Type B pancreatic cell (in vitro differentiated cells): Measurements from ENCODE around the gene TAF1D. TPM values are rescaled to one million over a fixed set of nuclear protein-coding genes. Genes with fewer than 3 reads are reported as not detected.

Experiments used
- DNase-seq: peaks from one replicate; pipeline ENCODE4 v3.0.0; 2021; ENCODE audit warnings: mixed read lengths; ENCODE audit not compliant: unreplicated experiment; ENCODE audit errors: extremely low spot score
- H3K27ac Mint-ChIP-seq: 2 replicates; pipeline ENCODE4 v1.8.0; 2021; ENCODE audit warnings: mild to moderate bottlenecking, mixed read lengths
- H3K27me3 Mint-ChIP-seq: 2 replicates; pipeline ENCODE4 v1.8.0; 2021; ENCODE audit warnings: mixed read lengths
- H3K36me3 Mint-ChIP-seq: 2 replicates; pipeline ENCODE4 v1.8.0; 2021; ENCODE audit warnings: mixed read lengths
- H3K4me1 Mint-ChIP-seq: one replicate; pipeline ENCODE4 v1.8.0; 2021; ENCODE audit warnings: mixed read lengths; ENCODE audit not compliant: unreplicated experiment
- H3K4me3 Mint-ChIP-seq: 2 replicates; pipeline ENCODE4 v1.8.0; 2021; ENCODE audit warnings: mild to moderate bottlenecking, mixed read lengths
- H3K9me3 Mint-ChIP-seq: 2 replicates; pipeline ENCODE4 v1.8.0; 2021; ENCODE audit warnings: mixed read lengths
- long read RNA-seq: library from polyadenylated mRNA; unstranded; transcript quantifications from one replicate; pipeline ENCODE4 v2.0.0, GENCODE V29; 2020
- total RNA-seq: library from RNA; stranded (reverse); gene quantifications from 2 replicates; pipeline ENCODE4 v1.2.1, GENCODE V29; 2021; ENCODE audit warnings: low replicate concordance
- TF ChIP-seq, protein P1 (sequence below): fragments of 200-600 bp; sonication (generic); conservative IDR thresholded peaks from 2 replicates; pipeline ENCODE4 v1.5.0; 2021; ENCODE audit warnings: antibody characterized with exemption, mild to moderate bottlenecking

The TAF1D gene, protein sequence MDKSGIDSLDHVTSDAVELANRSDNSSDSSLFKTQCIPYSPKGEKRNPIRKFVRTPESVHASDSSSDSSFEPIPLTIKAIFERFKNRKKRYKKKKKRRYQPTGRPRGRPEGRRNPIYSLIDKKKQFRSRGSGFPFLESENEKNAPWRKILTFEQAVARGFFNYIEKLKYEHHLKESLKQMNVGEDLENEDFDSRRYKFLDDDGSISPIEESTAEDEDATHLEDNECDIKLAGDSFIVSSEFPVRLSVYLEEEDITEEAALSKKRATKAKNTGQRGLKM
- 126 and 143 TPM in 2 replicates for total RNA-seq
- long read RNA-seq, full-length matches to known transcripts = 11 of 51 reads
- long read RNA-seq, partial matches to known transcripts = 15 of 51 reads
- long read RNA-seq, other reads (novel, unspliced or antisense) = 25 of 51 reads

DNA sequence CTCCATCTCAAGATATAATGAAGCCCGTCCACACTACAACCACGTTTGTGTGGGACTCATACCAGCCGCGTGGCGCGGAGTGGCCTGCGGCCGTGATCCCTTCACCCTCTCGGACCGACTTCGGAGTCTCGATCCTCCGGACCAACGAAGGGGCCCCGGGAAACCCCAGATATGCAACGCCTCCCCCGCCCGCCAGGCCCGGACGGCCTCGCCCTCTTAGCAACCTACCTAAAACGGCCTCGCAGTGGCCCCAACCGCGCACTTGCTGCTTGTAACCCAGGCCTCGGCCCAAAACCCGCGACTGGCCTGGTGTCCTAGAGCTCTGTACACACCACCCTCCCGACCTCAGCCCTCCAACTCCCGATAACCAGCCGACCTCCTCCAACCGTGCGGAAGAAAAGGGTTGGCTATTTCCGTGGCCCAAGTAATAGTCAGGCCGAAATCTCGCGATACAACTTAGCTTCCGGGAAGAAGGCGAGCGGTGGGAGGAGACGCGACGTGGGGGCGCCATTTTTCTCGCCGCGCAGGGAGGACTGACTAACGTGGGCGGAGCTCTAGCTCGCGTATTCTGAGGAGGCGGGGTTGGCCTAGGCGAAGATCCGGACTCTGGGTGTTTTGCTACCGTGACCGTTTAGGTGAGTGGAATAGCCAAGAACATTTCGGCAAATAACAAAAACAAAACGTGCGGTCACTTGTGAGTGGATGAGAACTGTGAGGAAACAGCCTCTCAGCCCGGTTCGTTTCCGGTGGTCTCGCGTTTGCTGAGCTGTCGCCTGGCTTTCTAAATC, at the start of gene TAF1D, which contains the start of gene C11orf54:
Gene TAF1D, minus strand, starts transcription at position 402 of the 788 bp plus-strand sequence. CDS start 2,191 bp downstream, outside the sequence.
Gene C11orf54, plus strand, starts transcription at position 579 of the 788 bp plus-strand sequence. CDS start 5,722 bp downstream, outside the sequence.
- H3K27ac Mint-ChIP-seq = peak within 1 kb of the TSS; percentile 99
- TF ChIP-seq, protein P1, sequence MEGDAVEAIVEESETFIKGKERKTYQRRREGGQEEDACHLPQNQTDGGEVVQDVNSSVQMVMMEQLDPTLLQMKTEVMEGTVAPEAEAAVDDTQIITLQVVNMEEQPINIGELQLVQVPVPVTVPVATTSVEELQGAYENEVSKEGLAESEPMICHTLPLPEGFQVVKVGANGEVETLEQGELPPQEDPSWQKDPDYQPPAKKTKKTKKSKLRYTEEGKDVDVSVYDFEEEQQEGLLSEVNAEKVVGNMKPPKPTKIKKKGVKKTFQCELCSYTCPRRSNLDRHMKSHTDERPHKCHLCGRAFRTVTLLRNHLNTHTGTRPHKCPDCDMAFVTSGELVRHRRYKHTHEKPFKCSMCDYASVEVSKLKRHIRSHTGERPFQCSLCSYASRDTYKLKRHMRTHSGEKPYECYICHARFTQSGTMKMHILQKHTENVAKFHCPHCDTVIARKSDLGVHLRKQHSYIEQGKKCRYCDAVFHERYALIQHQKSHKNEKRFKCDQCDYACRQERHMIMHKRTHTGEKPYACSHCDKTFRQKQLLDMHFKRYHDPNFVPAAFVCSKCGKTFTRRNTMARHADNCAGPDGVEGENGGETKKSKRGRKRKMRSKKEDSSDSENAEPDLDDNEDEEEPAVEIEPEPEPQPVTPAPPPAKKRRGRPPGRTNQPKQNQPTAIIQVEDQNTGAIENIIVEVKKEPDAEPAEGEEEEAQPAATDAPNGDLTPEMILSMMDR = peak; percentile 40
- peak; percentile 97 for DNase-seq
- no peaks in the 10 kb centered on the region for H3K9me3 Mint-ChIP-seq
- H3K4me1 Mint-ChIP-seq = peaks cover 40% of the 10 kb centered on the region
- no peaks in the 10 kb centered on the region for H3K27me3 Mint-ChIP-seq
- peaks cover 37% of the 10 kb centered on the region for H3K36me3 Mint-ChIP-seq
- peak within 1 kb of the TSS; percentile 100 for H3K4me3 Mint-ChIP-seq

DNA sequence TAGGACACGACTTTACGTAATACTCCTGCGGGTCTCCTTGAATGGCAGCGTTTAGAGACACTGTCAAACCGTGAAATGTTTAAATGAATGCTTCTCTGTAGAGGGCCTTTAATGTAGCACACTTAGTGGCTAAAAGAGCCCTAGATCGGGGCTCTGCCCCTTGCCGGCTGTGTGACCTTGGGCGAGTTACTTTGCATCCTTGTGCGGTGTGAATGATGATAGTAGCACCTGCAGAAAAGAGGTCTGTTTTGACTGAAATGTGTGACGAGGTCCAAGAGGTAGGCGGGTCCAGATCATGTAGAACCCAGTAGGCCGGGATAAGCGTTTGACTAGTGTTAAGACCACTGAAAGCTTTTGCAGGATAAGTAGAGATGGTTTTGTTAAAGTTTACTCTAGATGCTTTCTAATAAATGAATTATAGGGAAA, 43.7 kb upstream of the TAF1D start:
- Mint-ChIP-seq H3K36me3 (peaks cover 21% of the 10 kb centered on the region), H3K9me3 (no peaks in the 10 kb centered on the region), H3K27ac (peak overlapping the region; percentile 87), H3K27me3 (no peaks in the 10 kb centered on the region), H3K4me3 (peak overlapping the region; percentile 98), H3K4me1 (peaks cover 31% of the 10 kb centered on the region)
- TF ChIP-seq, protein P1 = no peak
- no peak for DNase-seq

DNA sequence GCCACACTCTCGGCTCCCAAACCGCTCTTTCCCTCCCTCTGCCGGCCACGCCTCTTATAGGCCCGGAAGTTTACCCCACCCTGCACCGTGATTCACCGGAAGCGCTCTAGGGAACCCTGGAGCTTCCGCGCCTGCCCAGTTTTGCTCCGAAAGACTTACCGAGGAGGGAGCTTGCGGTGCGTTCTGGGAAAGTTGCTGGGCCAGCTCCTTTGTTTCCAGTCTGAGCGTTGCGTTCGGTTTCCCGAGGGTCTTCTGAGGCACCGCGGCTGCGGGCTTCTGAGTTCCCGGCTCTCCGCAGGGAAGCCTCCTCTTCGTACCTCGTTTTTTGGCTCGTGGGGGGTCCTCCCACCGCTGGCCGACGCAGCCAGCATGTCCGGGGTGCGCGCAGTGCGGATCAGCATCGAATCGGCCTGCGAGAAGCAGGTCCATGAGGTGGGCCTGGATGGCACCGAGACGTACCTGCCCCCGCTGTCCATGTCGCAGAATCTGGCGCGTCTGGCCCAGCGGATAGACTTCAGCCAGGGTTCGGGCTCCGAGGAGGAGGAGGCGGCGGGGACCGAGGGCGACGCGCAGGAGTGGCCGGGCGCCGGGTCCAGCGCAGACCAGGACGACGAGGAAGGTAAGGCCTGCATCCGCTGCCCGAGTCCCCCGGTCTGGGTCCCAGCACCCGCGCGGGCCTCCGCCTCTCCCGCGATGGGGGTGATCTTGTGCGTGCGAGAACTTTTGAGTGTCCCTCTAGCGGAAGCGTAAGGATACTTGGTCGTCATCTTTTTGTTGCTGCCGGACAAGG, 43.0 kb upstream of the TAF1D start, which contains the start of gene MED17:
Gene MED17, plus strand, starts transcription at position 138 of the 790 bp plus-strand sequence. Its CDS starts 232 bp downstream, at position 370.
- Mint-ChIP-seq H3K36me3 (peaks cover 22% of the 10 kb centered on the region), H3K27ac (peak within 1 kb of the TSS; percentile 87), H3K4me1 (peaks cover 31% of the 10 kb centered on the region), H3K27me3 (no peaks in the 10 kb centered on the region), H3K9me3 (no peaks in the 10 kb centered on the region), H3K4me3 (peak within 1 kb of the TSS; percentile 98)
- DNase-seq = peak; percentile 90
- TF ChIP-seq, protein P1 = peak; percentile 69

DNA sequence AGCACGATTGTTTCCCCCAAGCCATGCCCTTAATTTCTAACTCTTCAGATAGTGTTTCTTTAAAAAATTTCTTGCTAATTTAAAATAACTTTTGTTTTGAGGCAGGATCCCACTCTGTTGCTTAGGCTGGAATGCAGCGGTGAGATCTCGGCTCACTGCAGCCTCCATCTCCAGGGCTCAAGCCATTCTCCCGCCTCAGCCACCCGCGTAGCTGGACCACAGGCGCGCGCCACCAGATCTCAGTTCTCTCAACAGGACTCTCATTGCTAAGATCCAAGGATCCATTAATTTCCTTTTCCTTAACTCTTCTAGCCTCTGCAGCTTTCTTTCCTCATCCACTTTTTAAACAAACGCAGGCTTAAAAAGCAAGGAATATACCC, 42.5 kb upstream of the TAF1D start:
- no peaks in the 10 kb centered on the region for H3K9me3 Mint-ChIP-seq
- peaks cover 20% of the 10 kb centered on the region for H3K36me3 Mint-ChIP-seq
- no peak for DNase-seq
- TF ChIP-seq, protein P1 = peak; percentile 39
- peak overlapping the region; percentile 98 for H3K4me3 Mint-ChIP-seq
- H3K27me3 Mint-ChIP-seq = no peaks in the 10 kb centered on the region
- H3K4me1 Mint-ChIP-seq = peaks cover 31% of the 10 kb centered on the region
- peak overlapping the region; percentile 87 for H3K27ac Mint-ChIP-seq

DNA sequence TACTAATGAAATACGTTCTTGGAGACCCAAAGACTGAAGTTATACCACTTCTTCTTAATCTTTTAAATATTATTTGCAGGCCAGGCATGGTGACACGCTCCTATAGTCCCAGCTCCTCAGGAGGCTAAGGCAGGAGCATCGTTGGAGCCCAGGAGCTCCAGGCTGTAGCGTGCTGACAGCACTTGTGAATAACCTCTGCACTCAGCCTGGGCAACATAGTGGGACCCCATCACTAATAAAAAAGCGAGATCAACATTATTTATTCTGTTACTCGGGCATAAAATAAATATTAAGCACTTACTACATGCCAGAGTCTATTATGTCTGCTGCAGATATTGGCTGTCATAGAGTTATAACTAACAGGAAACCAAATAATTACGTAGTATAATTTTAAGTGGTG, 42.1 kb upstream of the TAF1D start:
- DNase-seq = no peak
- H3K27me3 Mint-ChIP-seq = no peaks in the 10 kb centered on the region
- peaks cover 18% of the 10 kb centered on the region for H3K36me3 Mint-ChIP-seq
- peaks cover 31% of the 10 kb centered on the region for H3K4me1 Mint-ChIP-seq
- TF ChIP-seq, protein P1 = no peak
- H3K27ac Mint-ChIP-seq = peak overlapping the region; percentile 87
- H3K4me3 Mint-ChIP-seq = peak overlapping the region; percentile 98
- H3K9me3 Mint-ChIP-seq = no peaks in the 10 kb centered on the region
